ENCODE data around the gene FRAS1.

DNA sequence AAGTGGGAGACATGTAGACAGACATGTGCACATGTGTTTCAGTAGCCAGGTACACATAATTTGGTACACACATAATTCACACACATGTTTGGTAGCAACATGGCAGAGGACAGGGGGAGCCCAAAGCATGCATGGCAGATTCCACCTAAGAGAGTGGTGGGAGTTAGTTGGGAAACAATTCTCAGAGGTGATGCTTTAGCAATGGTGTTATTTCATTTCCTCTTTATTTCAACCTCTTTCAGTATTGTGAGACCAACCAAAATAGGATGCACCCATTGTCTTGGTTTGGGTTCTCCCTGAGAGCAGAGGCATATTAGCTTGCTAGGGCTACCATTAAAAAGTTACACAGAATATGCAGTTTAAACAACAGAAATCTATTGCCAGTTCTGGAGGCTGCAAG is 402.2 kb downstream of the FRAS1 start:
- TF ChIP-seq SIN3A (IDR thresholded peaks at IDR 0.05; ENCODE audit: borderline replicate concordance, insufficient read depth, low read length) (no peak), POLR2AphosphoS5 (IDR thresholded peaks at IDR 0.05; ENCODE audit: low read depth, low read length) (no peak), TAF1 (IDR thresholded peaks at IDR 0.05; ENCODE audit: borderline replicate concordance, insufficient read depth, low read length) (no peak)
- TF ChIP-seq, protein P1, sequence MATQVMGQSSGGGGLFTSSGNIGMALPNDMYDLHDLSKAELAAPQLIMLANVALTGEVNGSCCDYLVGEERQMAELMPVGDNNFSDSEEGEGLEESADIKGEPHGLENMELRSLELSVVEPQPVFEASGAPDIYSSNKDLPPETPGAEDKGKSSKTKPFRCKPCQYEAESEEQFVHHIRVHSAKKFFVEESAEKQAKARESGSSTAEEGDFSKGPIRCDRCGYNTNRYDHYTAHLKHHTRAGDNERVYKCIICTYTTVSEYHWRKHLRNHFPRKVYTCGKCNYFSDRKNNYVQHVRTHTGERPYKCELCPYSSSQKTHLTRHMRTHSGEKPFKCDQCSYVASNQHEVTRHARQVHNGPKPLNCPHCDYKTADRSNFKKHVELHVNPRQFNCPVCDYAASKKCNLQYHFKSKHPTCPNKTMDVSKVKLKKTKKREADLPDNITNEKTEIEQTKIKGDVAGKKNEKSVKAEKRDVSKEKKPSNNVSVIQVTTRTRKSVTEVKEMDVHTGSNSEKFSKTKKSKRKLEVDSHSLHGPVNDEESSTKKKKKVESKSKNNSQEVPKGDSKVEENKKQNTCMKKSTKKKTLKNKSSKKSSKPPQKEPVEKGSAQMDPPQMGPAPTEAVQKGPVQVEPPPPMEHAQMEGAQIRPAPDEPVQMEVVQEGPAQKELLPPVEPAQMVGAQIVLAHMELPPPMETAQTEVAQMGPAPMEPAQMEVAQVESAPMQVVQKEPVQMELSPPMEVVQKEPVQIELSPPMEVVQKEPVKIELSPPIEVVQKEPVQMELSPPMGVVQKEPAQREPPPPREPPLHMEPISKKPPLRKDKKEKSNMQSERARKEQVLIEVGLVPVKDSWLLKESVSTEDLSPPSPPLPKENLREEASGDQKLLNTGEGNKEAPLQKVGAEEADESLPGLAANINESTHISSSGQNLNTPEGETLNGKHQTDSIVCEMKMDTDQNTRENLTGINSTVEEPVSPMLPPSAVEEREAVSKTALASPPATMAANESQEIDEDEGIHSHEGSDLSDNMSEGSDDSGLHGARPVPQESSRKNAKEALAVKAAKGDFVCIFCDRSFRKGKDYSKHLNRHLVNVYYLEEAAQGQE (IDR thresholded peaks at IDR 0.05; ENCODE audit: insufficient read depth in 1 of 2, low read depth in 2 of 2, low read length in 2 of 2), result no peak

All from PFSK-1 (cell line).